B cell (primary cell): ENCODE data around the gene SART3. TPM values are rescaled to one million over a fixed set of nuclear protein-coding genes. Genes with fewer than 3 reads are reported as not detected.

ENCODE experiments used
- ATAC-seq: fragments of 200-7000 bp; cut with Tn5 transposase; one replicate; pipeline ENCODE4 v1.10.0; 2021; ENCODE audit warnings: low read depth, mild to moderate bottlenecking, moderate number of reproducible peaks, moderate library complexity
- CTCF ChIA-PET: fragments of 350-600 bp; sonication (Branson Sonifier 250); formaldehyde crosslinking; loops from one replicate; lab custom pipeline; 2021; ENCODE audit warnings: antibody characterized with exemption, inconsistent platforms; lab: Charles Lee
- POLR2A ChIA-PET: fragments of 350-600 bp; sonication (Branson Sonifier 250); formaldehyde crosslinking; loops from one replicate; lab custom pipeline; 2021; ENCODE audit warnings: antibody characterized with exemption; lab: Charles Lee
- DNase-seq: peaks from one replicate; pipeline ENCODE4 v3.0.0; 2013
- H2AFZ ChIP-seq: 2 replicates; pipeline ENCODE4 v1.6.1; 2012; ENCODE audit warnings: mild to moderate bottlenecking, low read depth, low read length; ENCODE audit not compliant: insufficient read depth, poor library complexity, severe bottlenecking
- H3K27ac ChIP-seq, 2 donors: 1 replicate in 1 of 2; 2 replicates in 1 of 2; pipeline ENCODE4 v1.5.1; 2012 to 2013; ENCODE audit warnings: low read length in 2 of 2, mild to moderate bottlenecking in 2 of 2, moderate library complexity in 1 of 2
- H3K27me3 ChIP-seq, 4 experiments: fragments of 200-600 bp in 1 of 4; sonication (generic) in 1 of 4; replicated peaks in 1 of 4; 1 replicate in 2 of 4; 2 replicates in 2 of 4; pipeline versions ENCODE4 v1.6.1 to v1.7.0; 2013 to 2016; ENCODE audit warnings: low read length in 3 of 4, mild to moderate bottlenecking in 2 of 4, mixed read lengths in 1 of 4, moderate library complexity in 1 of 4; ENCODE audit not compliant: insufficient read depth in 4 of 4, control insufficient read depth in 3 of 4; ENCODE audit errors: control extremely low read depth in 1 of 4
- H3K36me3 ChIP-seq, 2 experiments: replicated peaks in 1 of 2; 1 replicate in 1 of 2; 2 replicates in 1 of 2; pipeline versions ENCODE4 v1.6.1 to v1.7.1; 2013; ENCODE audit warnings: low read length in 1 of 2; ENCODE audit not compliant: insufficient read depth in 2 of 2, control insufficient read depth in 1 of 2; ENCODE audit errors: control extremely low read depth in 1 of 2, extremely low read depth in 1 of 2
- H3K4me1 ChIP-seq, 2 donors: fragments of 200-600 bp in 1 of 2; sonication (generic) in 1 of 2; 1 replicate in 1 of 2; 2 replicates in 1 of 2; pipeline versions ENCODE4 v1.5.1 to v1.6.1; 2013 to 2017; ENCODE audit warnings: low read length in 2 of 2; ENCODE audit not compliant: control insufficient read depth in 2 of 2, insufficient read depth in 2 of 2
- H3K4me2 ChIP-seq: replicated peaks from 2 replicates; pipeline ENCODE3; 2012; ENCODE audit warnings: mild to moderate bottlenecking, low read depth, low read length; ENCODE audit not compliant: poor library complexity, severe bottlenecking
- H3K4me3 ChIP-seq, 5 experiments: fragments of 200-600 bp in 1 of 5; sonication (generic) in 1 of 5; 1 replicate in 3 of 5; 2 replicates in 2 of 5; pipeline versions ENCODE4 v1.5.1 to v1.7.0; 2011 to 2016; ENCODE audit warnings: low read length in 4 of 5, mild to moderate bottlenecking in 4 of 5, low read depth in 2 of 5, control low read depth in 1 of 5, moderate library complexity in 1 of 5; ENCODE audit not compliant: insufficient read depth in 1 of 5; ENCODE audit errors: control extremely low read depth in 1 of 5, extremely low read depth in 1 of 5
- H3K79me2 ChIP-seq: fragments of 200-600 bp; sonication (generic); one replicate; pipeline ENCODE4 v1.6.0; 2016; ENCODE audit warnings: low read length; ENCODE audit not compliant: control insufficient read depth, insufficient read depth
- H3K9ac ChIP-seq: fragments of 200-600 bp; sonication (generic); 2 replicates; pipeline ENCODE4 v1.6.1; 2017; ENCODE audit warnings: mild to moderate bottlenecking, low read length, moderate library complexity
- H3K9me3 ChIP-seq, 3 donors: one replicate each; pipeline versions ENCODE4 v1.6.1 to v1.7.1; 2013; ENCODE audit warnings: low read length in 2 of 3; ENCODE audit not compliant: control insufficient read depth in 2 of 3, insufficient read depth in 1 of 3; ENCODE audit errors: control extremely low read depth in 1 of 3
- H4K20me1 ChIP-seq: 2 replicates; pipeline ENCODE4 v1.6.0; 2012; ENCODE audit warnings: mild to moderate bottlenecking, low read length; ENCODE audit not compliant: insufficient read depth, control insufficient read depth, poor library complexity, severe bottlenecking
- H3K27ac Mint-ChIP-seq: one replicate; pipeline ENCODE4 v1.8.0; 2021; ENCODE audit warnings: mixed read lengths
- H3K27me3 Mint-ChIP-seq: one replicate; pipeline ENCODE4 v1.8.0; 2021; ENCODE audit warnings: mixed read lengths
- H3K4me1 Mint-ChIP-seq: one replicate; pipeline ENCODE4 v1.8.0; 2021; ENCODE audit warnings: mixed read lengths
- H3K4me3 Mint-ChIP-seq: one replicate; pipeline ENCODE4 v1.8.0; 2021; ENCODE audit warnings: mixed read lengths
- H3K9me3 Mint-ChIP-seq: one replicate; pipeline ENCODE4 v1.8.0; 2022; ENCODE audit warnings: mixed read lengths; ENCODE audit not compliant: insufficient read depth
- CTCF ChIP-seq: fragments of 200-600 bp; IDR thresholded peaks from one replicate; pipeline ENCODE4 v1.8.0; 2022; ENCODE audit warnings: antibody characterized with exemption, mild to moderate bottlenecking
- EZH2 ChIP-seq: IDR thresholded peaks from 2 replicates; pipeline ENCODE4 v1.6.1; 2012; ENCODE audit warnings: borderline replicate concordance, low read depth, mild to moderate bottlenecking, moderate library complexity, low read length; ENCODE audit not compliant: insufficient read depth, poor library complexity, severe bottlenecking
- WGBS: methylation state at CpG from one replicate; pipeline ENCODE4 v1.1.5; 2013; ENCODE audit warnings: missing lambda C conversion rate; ENCODE audit not compliant: insufficient coverage; 5-methylcytosine and 5-hydroxymethylcytosine counted together
- intact Hi-C: fragments of 100-400 bp; cut with micrococcal nuclease; formaldehyde crosslinking; loops from one replicate; pipeline ENCODE4 v1.10.0; 2022
- polyA plus RNA-seq: library from polyadenylated mRNA; depleted of rRNA; stranded (reverse); fragments of >200 nt; gene quantifications from 2 replicates; pipeline ENCODE4 v1.2.3, GENCODE V29; 2012
- total RNA-seq, 2 donors: library from RNA; stranded (reverse); fragments of 120-200 nt in 1 of 2; gene quantifications; 1 replicate in 1 of 2; 2 replicates in 1 of 2; pipeline versions ENCODE4 v1.2.3 to v1.2.4, GENCODE V29; 2013 to 2022

The SART3 gene
- total and polyA plus RNA-seq, 2 donors (not counting 1 experiment from before 2014, with no cell fraction given): 24.1 to 131 TPM

GRCh38 chr12:108561852-108562347 is 927 bp upstream of the SART3 start:
- Histone ChIP-seq H3K79me2 (peaks cover 65% of the 10 kb centered on the region), H3K4me3 (peak overlapping the region; percentile 84 to 99 (median 98))
- peaks cover 70% of the 10 kb centered on the region for H3K4me1 Mint-ChIP-seq

More at GRCh38 chr12:108561852-108562347, 927 bp upstream of the SART3 start:
- peak overlapping the region; percentile 100 for H3K4me3 Mint-ChIP-seq
- DNase-seq: no peak
- Histone ChIP-seq H3K4me2 (peak overlapping the region; percentile 94), H3K36me3 (peaks cover 15 to 37% of the 10 kb centered on the region in 2 experiments), H3K9ac (peak overlapping the region; percentile 89), H3K4me1 (peaks cover 47 to 55% of the 10 kb centered on the region in 2 donors), H3K27me3 (no peaks in the 10 kb centered on the region), H2AFZ (peak overlapping the region; percentile 95), H3K9me3 (no peaks in the 10 kb centered on the region), H4K20me1 (peaks cover 34% of the 10 kb centered on the region), H3K27ac (peak overlapping the region; percentile 92 to 97)
- intact Hi-C loops: loop anchor here (1.0 to 5.0 kb wide), 6 partner anchors 47 to 1150 kb away; partner anchors contain the start of genes ALKBH2, FAM222A, FICD and PWP1
- CTCF ChIA-PET: interaction anchor here (0.6 to 19.8 kb wide), 15 partner anchors 8 to 493 kb away, joined by 3 to 424 read pairs (median 4); partner anchors contain the start of gene SELPLG
- TF ChIP-seq CTCF (no peak), EZH2 (no peak)
- under 1% methylated on average over 18 of the region's 20 CpGs for WGBS
- H3K9me3 Mint-ChIP-seq: no peaks in the 10 kb centered on the region
- peak overlapping the region; percentile 100 for H3K27ac Mint-ChIP-seq
- POLR2A ChIA-PET: interaction anchor here (0.9 to 3.2 kb wide), 6 partner anchors 11 to 103 kb away, joined by 3 to 51 read pairs (median 5); partner anchors contain the start of gene SELPLG
- ATAC-seq: peak; percentile 1
- H3K27me3 Mint-ChIP-seq: no peaks in the 10 kb centered on the region
